Kidney epithelial cell (primary cell): Measurements from ENCODE around the gene LCP2. TPM values are rescaled to one million over a fixed set of nuclear protein-coding genes. Genes with fewer than 3 reads are reported as not detected.

Source experiments
- DNase-seq: peaks from one replicate; pipeline ENCODE4 v3.0.0-alpha.2; 2010; ENCODE audit warnings: low read depth
- H3K27me3 ChIP-seq: 2 replicates; pipeline ENCODE4 v1.6.0; 2011; ENCODE audit warnings: low read length; ENCODE audit not compliant: control insufficient read depth, insufficient read depth
- H3K36me3 ChIP-seq: 2 replicates; pipeline ENCODE4 v1.5.1; 2011; ENCODE audit warnings: low read length; ENCODE audit not compliant: control insufficient read depth, insufficient read depth
- H3K4me3 ChIP-seq: 2 replicates; pipeline ENCODE4 v1.5.1; 2011; ENCODE audit warnings: low read depth, mild to moderate bottlenecking, control low read depth, low read length
- CTCF ChIP-seq: IDR thresholded peaks from 2 replicates; pipeline ENCODE4 v1.5.1; 2011; ENCODE audit warnings: mild to moderate bottlenecking, moderate library complexity, low read length, control low read depth, inconsistent platforms; ENCODE audit not compliant: insufficient read depth, poor library complexity, severe bottlenecking
- total RNA-seq: library from RNA; depleted of rRNA; stranded (reverse); fragments of >200 nt; gene quantifications from 2 replicates; pipeline ENCODE4 v1.2.3, GENCODE V29; 2015

LCP2 gene
- total RNA-seq, 1 donor from 2014 or later, result 0.13 TPM

GRCh38 chr5:170300361-170301013, 2.9 kb upstream of the LCP2 start:
- no peak for DNase-seq
- H3K27me3 ChIP-seq, result peaks cover 5% of the 10 kb centered on the region
- TF ChIP-seq CTCF, result no peak
- H3K4me3 ChIP-seq, result no peak overlapping the region
- H3K36me3 ChIP-seq, result no peaks in the 10 kb centered on the region

DNA sequence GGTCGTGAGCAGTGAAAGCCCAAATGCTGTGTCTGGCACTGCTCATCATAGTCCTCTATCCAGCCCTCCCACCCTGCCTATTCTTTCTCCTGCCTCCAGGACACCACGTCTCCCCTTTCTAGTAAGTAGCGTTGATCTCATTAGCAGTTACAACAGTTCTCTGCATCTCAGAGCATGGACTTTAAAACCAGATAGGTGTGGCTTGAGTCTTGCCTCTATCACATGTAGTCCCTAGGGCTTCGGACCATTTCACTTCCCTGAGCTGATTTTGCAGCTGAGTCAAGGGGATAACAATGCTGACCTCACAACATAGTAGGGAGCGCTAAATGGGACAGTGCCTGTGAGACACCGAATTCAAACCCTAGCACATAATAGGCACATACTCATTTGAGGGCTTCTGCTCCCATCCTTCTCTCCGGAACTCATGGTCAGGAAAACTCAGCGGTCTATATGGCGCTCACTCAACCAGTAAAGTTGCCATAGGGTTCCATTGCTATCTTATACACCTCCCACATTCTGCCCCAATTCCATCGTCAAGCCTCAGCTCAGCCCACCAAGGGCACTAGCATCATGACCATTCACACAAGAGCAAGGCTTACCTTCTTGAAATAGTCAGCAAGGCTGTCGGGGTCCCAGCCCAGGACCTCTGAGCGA, 515 bp downstream of the LCP2 start:
- DNase-seq, result no peak

DNA sequence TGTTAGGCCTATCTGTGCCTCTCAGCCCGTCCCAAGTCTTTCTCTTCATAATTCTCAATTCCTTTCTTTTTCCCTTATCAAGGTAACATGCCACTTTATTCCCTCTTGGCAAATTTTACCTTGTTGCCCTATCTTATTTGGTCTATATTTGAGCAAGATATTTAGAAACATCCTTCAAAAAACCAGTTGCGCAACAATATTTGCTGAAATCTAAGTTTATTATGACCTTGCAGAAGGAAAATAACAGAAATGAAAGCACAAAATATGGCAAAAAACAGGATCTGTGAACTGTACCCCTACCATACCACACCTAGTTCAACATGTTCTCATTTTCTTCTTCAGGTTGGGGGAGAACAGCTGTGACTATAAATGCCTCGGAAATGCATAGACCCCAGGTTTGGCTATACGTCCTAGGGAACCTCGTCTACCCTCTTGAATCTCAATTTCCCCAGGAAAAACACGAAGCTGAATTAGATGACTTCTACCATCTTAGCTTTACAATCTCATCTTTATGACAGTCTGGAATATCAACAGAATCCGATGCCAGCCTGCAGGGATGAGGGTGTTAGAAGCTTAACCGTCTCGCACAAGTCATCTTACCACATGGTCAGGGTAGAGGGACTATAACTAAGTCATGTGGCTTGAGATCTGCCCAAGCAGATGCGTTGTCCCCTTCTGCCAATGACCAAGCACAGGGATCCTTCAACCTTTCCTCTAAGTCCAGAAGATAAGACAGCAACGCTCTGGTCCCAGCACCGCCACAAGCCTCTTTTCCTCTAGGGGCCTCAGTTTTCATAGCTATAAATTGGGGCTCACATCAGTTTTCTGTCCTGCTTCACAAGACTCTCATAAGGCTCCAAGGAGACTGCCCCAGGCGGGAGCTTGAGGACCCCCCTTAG, 1.3 kb downstream of the LCP2 start:
- H3K36me3 ChIP-seq, result no peaks in the 10 kb centered on the region
- no peak for DNase-seq
- TF ChIP-seq CTCF, result no peak
- no peak overlapping the region for H3K4me3 ChIP-seq
- peaks cover 3% of the 10 kb centered on the region for H3K27me3 ChIP-seq

More for the DNA sequence above, 515 bp downstream of the LCP2 start:
- no peak overlapping the region for H3K4me3 ChIP-seq
- H3K36me3 ChIP-seq, result no peaks in the 10 kb centered on the region
- TF ChIP-seq CTCF, result no peak
- peaks cover 5% of the 10 kb centered on the region for H3K27me3 ChIP-seq

DNA sequence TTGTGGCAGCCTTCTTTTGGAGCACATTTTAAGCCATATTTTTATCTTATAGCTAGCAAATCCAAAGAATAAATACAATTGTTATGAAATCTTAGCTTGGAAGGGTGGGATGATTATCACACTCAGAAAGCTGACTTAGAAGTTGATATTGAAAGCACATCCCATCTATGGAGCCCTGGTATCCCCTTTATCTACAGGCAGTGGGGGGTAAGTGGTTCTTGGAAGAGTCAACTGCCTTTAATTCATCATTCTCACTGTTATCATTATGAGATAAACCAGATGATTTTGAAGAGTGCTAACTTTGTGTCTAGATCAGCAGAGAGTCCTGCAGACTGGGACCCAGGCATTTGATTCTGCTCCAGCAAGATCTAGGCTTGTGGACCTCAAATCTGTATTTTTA, 3.0 kb downstream of the LCP2 start:
- TF ChIP-seq CTCF, result no peak
- Histone ChIP-seq H3K4me3 (no peak overlapping the region), H3K36me3 (no peaks in the 10 kb centered on the region), H3K27me3 (peaks cover 3% of the 10 kb centered on the region)
- no peak for DNase-seq

- H3K27me3 ChIP-seq, result peaks cover 3% of the 10 kb centered on the region
- H3K36me3 ChIP-seq, result no peaks in the 10 kb centered on the region
- no peak overlapping the region for H3K4me3 ChIP-seq
- TF ChIP-seq CTCF, result no peak
- no peak for DNase-seq
These were observed 3.5 kb downstream of the LCP2 start for GRCh38 chr5:170294057-170294456.
